IPS-NIHi7 (cell line): Measurements from ENCODE around the gene WIZ.
A peak's percentile ranks its signal among the peaks of the same experiment; 100 is the strongest.

Experiments
- DNase-seq: peaks from one replicate; pipeline ENCODE4 v3.0.0; 2012; ENCODE audit warnings: mixed read lengths; ENCODE audit errors: extremely low spot score

The WIZ gene

DNA sequence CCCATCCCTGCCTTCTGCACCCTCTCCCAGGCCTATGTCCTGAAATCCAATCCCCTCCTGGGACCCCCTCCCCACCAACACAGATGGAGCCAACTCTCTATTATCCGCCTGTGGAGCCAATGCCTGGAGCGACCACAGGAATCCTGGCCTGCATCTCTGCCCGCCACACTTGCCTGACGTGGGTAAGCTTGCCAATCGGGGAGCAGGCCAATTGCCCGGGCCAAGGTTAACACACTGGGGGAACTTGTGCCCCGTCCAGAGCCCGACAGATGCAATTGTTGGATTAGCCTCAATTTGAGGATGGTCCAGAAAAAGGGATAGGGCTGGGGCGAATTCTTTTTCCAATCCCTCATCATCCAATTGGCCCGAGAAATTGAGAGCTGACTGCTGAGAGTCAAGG is 5.9 kb downstream of the WIZ start:
- no peak for DNase-seq

DNA sequence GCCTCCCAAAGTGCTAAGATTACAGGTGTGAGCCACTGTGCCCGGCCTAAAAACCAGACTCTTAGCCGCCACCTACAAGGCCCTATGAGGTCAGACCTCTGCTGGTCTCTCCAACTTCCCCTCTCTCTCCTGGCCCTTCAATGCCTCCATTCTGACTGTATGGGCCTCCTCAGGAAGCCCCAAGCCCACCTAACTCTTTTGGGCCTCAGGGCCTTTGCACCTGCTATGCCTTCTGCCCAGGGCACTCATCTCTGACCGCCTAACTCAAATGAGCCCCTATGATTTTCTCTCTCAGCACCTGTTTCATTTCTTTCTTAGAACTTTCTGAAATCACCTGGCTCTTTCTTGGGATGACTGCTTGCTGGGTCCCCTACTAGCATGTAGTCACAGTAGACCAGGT is 6.4 kb downstream of the WIZ start:
- DNase-seq, result no peak

DNA sequence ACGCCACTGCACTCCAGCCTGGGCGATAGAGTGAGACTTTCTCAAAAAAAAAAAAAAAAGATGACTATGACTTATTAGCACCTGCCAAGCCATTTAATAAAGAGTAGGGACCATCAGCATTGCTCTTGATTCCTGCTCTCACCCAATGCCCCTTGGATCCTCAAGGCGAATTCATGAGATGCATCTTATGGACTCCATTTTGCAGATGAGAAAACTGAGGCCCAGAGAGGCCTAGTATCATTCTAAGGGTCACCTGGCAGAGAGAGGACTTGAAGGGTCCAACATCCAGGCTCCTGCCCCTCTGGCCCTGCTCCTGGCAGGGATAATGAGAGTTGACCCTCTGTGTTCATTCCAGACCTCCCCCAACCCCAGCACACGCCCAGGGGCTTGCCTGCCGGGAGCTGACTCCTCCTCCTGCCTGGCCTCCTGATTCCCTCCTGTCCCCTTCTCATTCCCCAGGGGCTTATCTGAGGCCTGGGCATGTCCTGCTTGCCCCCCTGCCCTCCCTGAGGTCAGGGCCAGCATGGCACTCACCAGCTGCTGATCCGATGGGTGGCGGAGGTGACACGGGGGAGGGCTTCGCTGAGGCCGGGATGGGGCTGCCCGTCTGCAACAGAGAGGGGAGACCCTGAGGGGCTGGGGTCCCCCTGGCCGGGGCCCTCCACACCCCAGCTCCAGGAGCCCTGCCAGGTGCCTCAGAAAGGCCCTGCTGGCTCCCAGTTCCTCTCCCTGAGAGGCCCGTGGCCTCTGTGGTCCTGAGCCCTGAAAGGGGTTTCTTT is 7.4 kb downstream of the WIZ start:
- no peak for DNase-seq

DNA sequence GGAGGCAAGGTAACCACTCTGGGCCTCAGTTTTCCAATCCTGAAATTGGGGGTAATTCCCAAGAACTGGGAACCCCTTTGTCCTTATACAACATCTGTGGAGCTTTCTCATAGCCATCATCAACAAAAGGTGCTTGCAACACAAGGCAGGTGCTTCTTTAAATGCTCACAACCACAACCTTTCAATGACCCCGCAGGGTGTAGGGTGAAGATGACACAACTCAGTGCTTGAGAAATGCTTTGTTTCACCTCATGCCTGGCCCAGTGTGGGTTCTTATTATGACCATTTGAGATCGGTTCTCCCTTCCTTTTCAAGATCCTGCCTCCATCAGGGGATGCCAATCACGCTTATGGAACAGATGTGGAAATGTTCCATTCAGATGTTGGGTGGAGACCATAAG is 8.4 kb downstream of the WIZ start:
- no peak for DNase-seq

DNA sequence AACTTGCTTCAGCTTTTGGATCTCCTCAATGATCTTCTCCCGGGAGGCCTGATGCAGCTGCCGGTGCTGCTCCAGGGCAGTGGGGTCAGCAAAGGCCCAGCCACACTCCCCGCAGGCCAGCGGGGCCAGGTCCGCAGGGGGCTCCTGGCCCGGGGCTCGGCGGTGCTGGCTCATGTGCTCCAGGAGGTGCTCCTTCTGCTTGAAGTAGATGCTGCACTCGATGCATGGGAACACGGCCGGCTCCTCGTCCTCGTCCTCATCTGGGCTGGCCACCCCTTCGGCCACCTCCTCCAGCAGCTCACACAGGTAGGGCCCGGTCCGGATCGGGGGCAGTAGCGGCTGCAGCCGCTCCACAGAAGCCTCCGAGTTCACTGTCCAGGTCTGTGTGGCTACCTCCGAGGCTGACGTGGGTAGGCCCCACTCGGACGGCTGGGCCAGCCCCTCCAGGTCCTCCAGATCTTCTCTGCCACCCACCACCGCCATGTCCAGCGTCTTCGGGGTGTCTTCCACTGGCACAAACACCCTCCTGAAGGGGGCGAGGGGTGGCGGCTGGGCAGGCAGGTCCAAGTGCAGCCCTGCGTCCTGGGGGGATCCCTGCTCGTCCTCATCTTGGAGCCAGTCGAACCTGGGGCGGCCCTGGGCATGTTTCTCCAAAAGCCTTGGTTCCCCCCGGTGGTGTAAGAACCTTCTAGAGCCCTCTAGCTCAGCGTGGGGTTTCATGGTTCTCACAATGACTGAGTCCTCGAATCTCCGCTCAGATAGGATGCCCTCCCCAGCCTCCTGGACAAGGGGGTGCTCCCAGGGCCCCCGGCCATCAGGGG is 9.7 kb downstream of the WIZ start:
- DNase-seq, result no peak

DNA sequence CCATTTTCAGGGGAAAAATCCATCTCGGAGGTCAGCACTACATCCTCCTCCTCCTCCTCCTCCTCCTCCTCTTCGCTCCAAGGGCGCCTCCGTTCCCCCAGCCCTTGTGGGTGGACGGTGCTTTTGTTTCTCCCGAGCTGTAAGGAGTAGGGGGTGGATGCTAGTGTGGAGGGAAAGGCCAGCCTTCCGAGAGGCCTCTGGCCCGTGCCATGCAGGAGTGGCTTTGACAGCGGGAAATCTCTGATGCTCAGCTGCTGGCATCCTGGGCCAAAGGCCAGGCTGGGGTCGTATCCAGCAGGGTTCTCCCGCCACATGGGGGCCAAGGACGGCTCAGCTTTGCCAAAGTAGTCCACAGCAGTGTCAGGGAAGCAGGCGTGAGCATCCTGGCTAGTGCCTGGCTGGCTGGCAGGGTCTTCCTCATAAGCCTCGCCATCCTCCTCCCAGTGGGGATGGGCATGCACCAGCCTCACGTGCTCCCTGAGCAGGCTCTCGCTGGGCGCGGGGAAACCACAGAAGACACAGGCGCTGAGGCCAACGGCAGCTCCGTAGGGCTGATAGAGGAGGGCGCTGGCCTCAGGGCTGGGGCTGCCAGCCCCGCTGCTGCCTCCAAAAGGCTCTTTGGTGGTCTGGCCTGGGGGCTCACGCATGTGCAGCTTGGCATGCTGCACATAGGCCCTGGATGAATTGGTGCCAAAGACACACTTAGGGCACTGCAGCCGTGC is 10.5 kb downstream of the WIZ start:
- DNase-seq, result no peak

DNA sequence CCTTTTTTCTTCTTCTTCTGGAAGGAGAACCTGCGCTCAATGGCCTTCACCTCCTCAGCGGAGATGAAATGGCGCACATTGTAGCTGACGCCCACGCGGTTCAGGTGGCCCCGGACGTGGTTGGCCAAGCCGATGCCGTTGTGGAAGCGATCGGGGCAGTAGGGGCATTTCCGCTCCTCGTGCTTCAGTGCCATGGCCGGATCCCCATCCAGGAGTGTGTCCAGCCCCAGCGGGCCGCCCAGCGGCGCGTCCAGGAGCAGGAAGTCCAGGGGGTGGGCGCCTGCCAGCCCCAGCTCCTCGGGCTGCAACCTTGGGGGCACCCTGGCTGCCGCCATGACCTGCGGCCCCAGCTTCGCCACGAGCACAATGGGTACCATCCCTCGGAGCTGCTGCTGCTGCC is 11.2 kb downstream of the WIZ start:
- DNase-seq, result no peak

DNA sequence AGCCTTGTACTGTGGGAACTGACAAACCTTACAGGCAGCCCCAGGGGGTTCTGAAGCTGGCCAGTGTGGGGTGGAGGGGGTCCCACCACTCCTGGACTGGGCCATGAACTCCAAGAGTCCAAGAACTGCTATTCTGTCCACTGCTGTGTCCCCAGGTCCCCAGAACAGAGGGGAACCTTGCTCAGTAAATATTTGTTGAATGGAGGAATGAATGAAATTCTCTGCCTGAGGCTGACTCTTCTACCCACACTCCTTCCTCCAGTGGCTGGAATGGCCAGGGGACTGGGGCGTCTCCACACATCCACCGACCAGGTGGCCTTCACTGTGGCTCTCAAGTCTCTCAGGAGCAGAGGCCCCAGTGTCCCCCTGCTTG is 11.6 kb downstream of the WIZ start:
- no peak for DNase-seq

DNA sequence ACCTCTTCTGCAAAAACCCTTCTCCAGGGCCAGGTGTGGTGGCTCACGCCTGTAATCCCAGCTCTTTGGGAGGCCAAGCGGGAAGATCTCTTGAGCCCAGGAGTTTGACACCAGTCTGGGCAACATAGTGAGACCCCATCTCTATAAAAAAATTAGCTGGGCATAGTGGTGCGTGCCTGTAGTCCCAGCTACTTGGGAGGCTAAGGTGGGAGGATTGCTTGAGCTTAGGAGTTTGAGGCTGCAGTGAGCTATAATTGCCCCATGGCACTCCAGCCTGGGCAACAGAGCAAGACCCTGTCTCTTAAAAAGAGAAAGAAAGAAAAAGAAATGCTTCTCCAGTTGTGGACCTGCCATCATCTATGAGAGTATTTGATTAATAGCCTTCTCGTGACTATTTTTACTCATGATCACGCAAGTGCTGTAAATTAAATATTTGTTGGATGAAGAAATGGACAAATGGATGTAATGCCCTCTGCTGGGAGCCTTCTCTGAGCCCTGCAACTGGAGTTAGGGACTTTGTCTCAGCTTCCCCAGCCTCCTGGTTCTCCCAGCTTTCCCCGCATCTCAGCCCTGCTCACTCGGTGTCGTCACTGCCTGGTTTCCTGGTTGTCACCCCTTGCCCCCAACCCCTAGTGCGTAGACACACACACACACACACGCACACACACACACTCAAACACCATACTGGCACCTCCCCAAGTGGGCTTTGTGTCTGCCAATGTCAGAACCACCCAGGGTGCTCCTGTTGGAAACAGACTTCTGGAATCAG is 12.2 kb downstream of the WIZ start:
- no peak for DNase-seq

DNA sequence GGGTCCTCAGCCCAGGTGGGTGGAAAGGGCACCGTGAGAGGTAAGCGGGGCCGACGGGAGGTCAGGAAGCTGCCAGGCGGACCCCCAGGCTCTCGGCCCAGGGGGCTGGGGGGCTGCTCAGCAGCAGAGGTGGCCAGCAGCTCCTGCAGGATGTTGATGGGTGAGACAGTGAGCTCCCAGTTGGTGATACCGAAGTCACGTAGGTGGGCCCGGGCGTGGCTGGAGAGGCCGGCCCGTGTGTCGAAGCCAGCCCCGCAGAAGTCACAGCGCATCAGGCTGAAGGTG is 13.0 kb downstream of the WIZ start:
- no peak for DNase-seq

DNA sequence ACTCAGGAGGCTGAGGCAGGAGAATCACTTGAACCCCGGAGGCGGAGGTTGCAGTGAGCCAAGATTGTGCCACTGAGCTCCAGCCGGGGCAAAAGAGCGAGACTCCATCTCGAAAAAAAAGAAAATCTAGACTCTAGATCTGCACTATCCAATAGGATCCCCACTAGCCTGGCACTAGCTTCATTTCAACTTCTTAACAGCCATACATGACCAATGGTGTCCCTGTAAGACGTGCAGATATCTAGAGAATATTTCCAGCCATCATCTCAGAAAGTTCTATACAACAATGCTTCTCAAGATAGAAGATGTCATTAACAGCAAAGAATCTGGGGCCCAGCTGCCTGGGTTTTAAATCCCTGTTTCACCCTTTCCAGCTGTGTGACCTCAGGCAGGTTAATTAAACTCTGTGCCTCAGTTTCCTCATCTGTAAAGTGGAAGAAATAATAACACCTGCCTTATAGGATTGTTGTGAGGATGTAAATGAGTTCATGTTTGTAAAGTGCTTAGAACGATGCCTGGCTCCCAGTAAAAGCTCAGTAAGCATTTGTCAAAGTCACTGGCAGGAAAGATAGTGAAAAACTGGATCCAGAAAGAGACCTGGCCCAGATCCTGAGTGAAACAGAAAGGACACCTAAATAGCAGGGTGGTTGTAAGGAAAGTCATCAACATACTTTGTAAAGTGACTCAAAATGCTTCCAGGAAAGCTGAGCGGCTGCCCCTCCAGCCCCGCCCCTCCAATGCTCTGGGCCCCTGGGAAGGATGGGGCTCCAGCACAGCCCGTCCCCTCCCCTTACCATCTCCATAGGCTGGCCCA is 13.5 kb downstream of the WIZ start:
- DNase-seq, result no peak

DNA sequence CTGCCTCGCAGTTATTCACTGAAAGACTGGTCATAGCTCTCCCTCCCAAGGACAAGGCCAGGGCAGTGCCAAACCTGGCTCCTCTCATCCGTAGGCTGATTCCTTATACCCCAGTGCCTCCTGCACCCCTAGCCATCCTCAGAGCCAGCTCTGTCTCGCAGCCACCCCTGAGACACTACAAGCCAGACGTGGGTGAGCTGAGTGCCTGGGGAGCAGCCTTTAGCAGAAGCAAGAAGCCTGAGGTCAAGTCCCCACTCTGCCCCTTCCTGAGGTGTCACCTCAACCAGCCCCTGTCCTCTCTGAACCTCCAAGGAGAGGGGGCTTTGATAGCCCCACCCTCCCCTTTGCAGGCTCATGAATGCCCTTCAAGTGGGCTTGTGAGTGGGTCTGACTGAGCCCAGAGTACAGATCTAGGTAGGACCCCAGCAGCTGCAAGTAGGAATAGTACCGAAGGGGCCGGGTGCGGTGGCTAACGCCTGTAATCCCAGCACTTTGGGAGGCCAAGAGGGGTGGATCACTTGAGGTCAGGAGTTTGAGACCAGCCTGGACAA is 16.2 kb downstream of the WIZ start:
- no peak for DNase-seq

DNA sequence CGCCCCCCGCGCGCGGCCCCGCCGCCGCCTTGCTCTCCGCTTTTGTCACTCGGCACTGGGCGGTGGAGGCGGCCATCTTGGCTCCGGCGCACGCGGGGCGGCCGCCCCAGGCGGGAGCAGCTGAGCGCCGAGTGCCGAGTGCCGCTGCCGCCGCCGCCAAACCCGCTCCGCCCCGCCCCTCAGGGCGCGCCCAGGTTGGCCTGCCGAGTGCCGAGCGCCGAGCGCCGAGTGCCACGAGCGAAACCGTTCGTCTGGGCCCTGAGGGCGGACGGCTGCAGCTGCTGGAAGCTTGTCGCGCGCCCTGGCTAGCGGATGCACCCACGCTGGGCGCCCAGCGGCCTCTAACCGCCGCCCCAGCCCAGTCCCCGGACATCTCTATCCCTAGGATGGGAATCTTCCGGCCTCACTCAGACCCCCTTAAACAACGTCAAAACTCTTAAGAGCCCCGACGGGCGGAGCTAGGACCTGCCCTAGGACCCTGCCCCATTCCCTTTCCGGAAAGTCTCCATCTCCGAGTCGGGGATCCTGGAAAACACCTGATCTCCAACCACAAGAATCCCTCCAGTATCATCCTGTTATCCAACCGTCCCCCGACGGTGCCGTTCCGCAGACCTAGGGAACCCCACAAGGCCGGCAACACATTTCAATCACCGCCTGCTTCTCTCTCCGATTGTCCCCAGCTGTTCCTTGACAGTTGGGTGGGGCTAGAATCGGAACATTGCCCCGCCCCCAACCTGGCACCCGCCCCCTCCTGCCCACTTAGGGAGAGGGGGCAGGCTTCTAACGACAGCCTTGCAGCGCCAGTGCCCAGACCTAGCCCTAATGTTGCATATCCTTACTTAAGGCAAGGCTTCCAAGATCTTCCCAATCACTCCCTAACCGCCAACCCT is 16.9 kb downstream of the WIZ start:
- DNase-seq, result peak; percentile 98

DNA sequence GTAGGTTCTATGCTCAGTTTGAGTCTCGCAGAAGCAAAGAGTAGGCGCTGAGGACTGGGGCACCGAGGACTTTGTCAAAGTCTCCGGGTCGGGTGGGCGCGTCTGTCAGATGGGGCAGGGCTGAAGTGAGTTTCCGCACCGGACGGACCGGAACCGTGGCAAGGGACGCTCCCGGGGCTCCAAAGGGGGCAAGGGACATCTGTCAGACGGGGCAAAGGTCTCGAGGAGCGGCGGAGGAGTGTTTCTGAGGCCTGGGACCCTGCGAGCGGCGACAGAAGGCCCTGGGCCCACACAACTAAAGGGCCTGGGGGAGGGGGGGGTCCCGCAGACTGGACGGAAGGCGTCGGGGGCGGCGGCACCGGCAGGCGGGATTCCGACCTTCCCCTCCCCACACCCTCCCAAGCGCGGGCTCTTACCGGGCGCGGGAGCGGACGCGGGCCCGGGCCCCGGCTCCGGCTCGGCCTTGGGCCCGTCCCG is 17.7 kb downstream of the WIZ start:
- DNase-seq, result peak; percentile 52

DNA sequence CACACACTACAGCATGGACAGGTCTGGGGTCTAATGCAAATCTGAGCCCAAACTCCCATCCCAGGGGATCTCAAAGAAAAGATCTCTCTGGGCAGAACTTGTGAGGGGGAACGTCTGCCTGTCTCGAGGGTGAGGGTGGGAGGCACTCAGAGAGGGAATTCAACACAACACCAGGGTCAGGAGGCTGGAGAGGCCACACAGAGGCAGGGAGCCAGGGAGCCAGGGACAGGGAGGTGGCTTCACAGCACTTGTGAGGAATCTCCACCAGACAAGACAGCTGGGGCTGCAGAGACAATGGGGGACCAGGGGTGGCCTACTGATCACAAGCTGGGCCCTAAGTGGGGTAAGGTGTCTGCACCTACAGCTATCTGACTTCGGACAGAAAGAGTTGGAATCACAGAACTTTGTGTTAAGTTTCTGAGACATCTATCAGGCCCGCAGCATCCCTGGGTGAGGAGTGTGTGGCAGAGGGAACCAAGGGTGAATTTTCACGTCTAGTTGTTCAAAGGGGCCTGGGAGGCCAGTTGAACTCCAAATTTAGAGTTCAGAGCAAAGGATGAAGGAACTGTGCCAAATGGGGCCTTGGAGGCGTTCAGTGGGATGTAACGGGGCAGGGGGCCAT is 18.2 kb downstream of the WIZ start:
- no peak for DNase-seq

DNA sequence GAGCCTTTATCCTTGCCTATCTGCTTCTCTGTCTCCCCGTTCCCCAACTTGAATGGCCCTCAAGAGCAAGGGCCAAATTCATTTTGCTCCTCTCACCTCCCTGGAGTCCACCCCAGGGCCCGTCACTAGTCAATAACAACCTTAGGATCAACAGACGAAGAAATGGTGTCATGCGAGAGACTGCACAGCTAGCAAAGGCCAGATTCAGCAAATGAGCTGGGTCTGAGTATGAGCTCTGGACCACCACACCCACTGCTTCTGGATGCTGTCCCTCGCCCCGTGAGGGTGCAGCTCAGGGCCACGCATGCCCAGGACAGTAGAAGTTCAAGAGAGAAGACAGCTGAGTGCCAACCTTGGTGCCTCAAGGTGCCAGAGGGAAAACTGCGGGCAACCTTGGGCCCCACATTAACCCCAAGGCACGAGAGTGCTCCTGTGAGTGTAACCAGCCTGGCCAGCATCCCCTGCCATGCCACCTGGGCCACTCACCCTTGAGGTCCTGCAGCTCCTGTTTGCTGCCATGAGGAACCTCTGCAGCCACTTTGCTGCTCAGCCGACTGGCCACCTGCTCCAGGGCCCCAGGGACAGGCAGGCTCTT is 19.1 kb downstream of the WIZ start:
- no peak for DNase-seq

DNA sequence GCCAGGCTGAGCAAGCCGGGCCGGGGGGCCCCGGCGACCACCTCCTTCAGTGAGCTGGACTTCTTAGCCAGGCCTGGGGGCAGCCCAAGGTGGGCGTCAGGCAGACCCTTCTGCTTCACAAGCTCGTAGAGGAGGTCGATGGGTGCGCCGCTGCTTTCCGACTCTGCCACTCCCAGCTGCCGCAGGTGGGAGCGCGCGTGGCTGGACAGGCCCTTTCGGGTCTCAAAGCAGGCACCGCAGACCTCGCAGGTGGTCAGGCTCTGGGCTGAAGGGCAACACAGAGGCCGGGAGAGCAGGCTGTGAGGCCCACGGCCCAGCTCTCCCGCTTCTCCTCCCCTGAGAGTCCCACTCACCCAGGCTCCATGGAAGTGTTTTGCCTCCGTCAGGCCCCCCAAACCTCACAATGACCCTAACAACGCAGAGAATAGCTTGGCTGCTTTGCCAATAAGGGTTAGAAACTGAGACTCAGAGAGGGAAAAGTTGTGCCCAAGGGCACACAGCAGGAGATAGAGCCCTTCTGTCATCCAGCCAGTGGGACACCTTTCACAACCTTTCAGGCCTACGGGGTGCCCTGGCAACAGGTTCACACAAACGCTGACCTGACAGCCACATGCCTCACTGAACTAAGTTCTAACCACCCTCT is 19.8 kb downstream of the WIZ start:
- DNase-seq, result no peak
